RWPE2 (cell line): ENCODE measurements around the gene IL17RB.
A peak's percentile ranks its signal among the peaks of the same experiment; 100 is the strongest.

Source experiments
- ATAC-seq: fragments of 200-7000 bp; cut with Tn5 transposase; 3 replicates; pipeline ENCODE4 v1.9.1; 2021; ENCODE audit warnings: low read depth
- DNase-seq: peaks from one replicate; pipeline ENCODE4 v3.0.0-alpha.2; 2020; ENCODE audit warnings: low spot score
- H3K27ac ChIP-seq: fragments of 450-650 bp; 2 replicates; pipeline ENCODE4 v1.5.1; 2017; ENCODE audit warnings: mild to moderate bottlenecking; ENCODE audit not compliant: poor library complexity, severe bottlenecking
- H3K27me3 ChIP-seq: fragments of 250-450 bp; sonication (Bioruptor Pico); 2 replicates; pipeline ENCODE4 v1.5.1; 2021; ENCODE audit warnings: mild to moderate bottlenecking, moderate library complexity; ENCODE audit not compliant: insufficient read depth, poor library complexity, severe bottlenecking
- H3K36me3 ChIP-seq: fragments of 250-450 bp; sonication (Bioruptor Pico); 2 replicates; pipeline ENCODE4 v1.5.1; 2020; ENCODE audit warnings: low read depth, mild to moderate bottlenecking, moderate library complexity
- H3K4me1 ChIP-seq: fragments of 250-450 bp; sonication (Bioruptor Pico); 2 replicates; pipeline ENCODE4 v1.5.1; 2021; ENCODE audit warnings: mild to moderate bottlenecking, moderate library complexity; ENCODE audit not compliant: insufficient read depth, poor library complexity, severe bottlenecking
- H3K4me3 ChIP-seq: fragments of 250-450 bp; sonication (Bioruptor Pico); 2 replicates; pipeline ENCODE4 v1.5.1; 2021; ENCODE audit warnings: mild to moderate bottlenecking, moderate library complexity; ENCODE audit not compliant: severe bottlenecking
- H3K9me3 ChIP-seq: fragments of 250-450 bp; sonication (Bioruptor Pico); 2 replicates; pipeline ENCODE4 v1.5.1; 2021; ENCODE audit warnings: mild to moderate bottlenecking, moderate library complexity; ENCODE audit not compliant: severe bottlenecking
- CTCF ChIP-seq: fragments of 450-650 bp; IDR thresholded peaks from one replicate; pipeline ENCODE4 v1.5.1; 2017; ENCODE audit warnings: mild to moderate bottlenecking, moderate library complexity; ENCODE audit not compliant: poor library complexity, severe bottlenecking

IL17RB gene

DNA sequence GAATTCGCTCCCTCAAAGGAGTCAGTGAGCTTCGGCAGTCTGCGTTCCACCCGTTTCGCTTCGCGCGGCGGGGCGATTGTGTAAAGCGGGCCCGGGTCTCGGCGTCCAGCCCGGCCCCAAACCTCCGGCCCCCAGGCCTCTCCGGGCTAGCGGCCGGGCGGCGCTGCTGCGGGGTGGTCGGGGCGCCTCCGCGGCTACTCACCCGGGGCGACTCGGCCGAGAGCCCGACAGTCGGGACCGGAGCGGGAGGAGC is 561 bp upstream of the IL17RB start:
- Histone ChIP-seq H3K27me3 (peaks cover 10% of the 10 kb centered on the region), H3K4me1 (no peaks in the 10 kb centered on the region), H3K27ac (no peak overlapping the region), H3K36me3 (no peaks in the 10 kb centered on the region), H3K9me3 (no peaks in the 10 kb centered on the region), H3K4me3 (peak overlapping the region; percentile 46)
- ATAC-seq (no peak; the same call in 2 of the 3 replicates), DNase-seq (no peak)
- TF ChIP-seq CTCF, result peak; percentile 16

- Histone ChIP-seq H3K9me3 (no peaks in the 10 kb centered on the region), H3K27me3 (peaks cover 10% of the 10 kb centered on the region), H3K4me1 (no peaks in the 10 kb centered on the region), H3K27ac (no peak overlapping the region), H3K4me3 (peak overlapping the region; percentile 46), H3K36me3 (no peaks in the 10 kb centered on the region)
- ATAC-seq (no peak), DNase-seq (no peak)
- TF ChIP-seq CTCF, result no peak
Observed at GRCh38 chr3:53846851-53847155, 435 bp downstream of the IL17RB start.

DNA sequence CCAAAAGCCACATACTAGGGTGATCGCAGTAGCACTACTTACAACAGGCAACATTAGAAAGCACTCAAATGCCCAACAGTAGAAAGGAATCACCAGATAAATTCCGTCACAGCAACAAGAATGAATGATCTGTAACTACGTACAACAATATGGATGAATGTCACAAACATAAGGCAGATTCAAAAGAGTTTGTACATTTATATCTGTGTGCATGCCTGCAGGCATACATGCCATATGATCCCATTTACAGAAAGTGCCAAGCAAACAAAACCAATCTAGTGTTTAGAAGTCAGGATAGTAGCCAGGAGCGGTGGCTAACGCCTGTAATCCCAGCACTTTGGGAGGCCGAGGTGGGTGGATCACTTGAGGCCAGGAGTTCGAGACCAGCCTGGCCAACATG is 3.5 kb downstream of the IL17RB start:
- DNase-seq, result no peak
- no peak for TF ChIP-seq CTCF
- Histone ChIP-seq H3K4me3 (no peak overlapping the region), H3K27me3 (peaks cover 10% of the 10 kb centered on the region), H3K9me3 (no peaks in the 10 kb centered on the region), H3K4me1 (no peaks in the 10 kb centered on the region), H3K36me3 (no peaks in the 10 kb centered on the region), H3K27ac (no peak overlapping the region)
- ATAC-seq, result no peak

DNA sequence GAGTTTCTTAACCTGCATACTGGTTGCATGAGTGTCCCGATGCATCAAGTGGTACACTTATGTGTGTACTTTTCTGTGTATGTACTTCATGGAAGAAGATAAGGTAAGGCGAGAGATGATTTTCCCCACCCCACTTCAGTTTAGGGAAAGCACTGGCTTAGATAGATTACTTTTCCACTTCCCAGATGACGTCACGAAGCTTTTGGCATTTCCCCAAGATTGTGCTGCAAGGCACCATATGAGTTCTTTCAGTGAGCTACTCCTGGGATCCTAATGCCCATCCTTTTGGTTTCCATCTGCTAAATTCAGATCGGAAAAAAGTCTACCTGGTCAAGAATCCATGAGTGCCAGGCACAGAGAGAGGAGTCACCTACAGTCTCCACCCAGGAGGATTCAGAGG is 4.5 kb downstream of the IL17RB start:
- no peaks in the 10 kb centered on the region for H3K9me3 ChIP-seq
- no peak for ATAC-seq
- DNase-seq, result no peak
- H3K36me3 ChIP-seq, result no peaks in the 10 kb centered on the region
- peaks cover 10% of the 10 kb centered on the region for H3K27me3 ChIP-seq
- H3K4me3 ChIP-seq, result no peak overlapping the region
- no peaks in the 10 kb centered on the region for H3K4me1 ChIP-seq
- H3K27ac ChIP-seq, result no peak overlapping the region
- TF ChIP-seq CTCF, result no peak

- H3K36me3 ChIP-seq, result 0 out of 2 replicates have a peak, but pooled peaks cover 3% of the 10 kb centered on the region
- H3K4me3 ChIP-seq, result no peak overlapping the region
- ATAC-seq (no peak), DNase-seq (no peak)
- no peak overlapping the region for H3K27ac ChIP-seq
- no peaks in the 10 kb centered on the region for H3K4me1 ChIP-seq
- H3K27me3 ChIP-seq, result no peaks in the 10 kb centered on the region
- H3K9me3 ChIP-seq, result no peaks in the 10 kb centered on the region
- no peak for TF ChIP-seq CTCF
Observed at GRCh38 chr3:53856964-53857363, 10.6 kb downstream of the IL17RB start.
